Panc1 (cell line): Measurements from ENCODE around the gene IST1. TPM values are rescaled to one million over a fixed set of nuclear protein-coding genes. Genes with fewer than 3 reads are reported as not detected.

Source experiments
- ATAC-seq: fragments of 200-7000 bp; cut with Tn5 transposase; 2 replicates; pipeline ENCODE4 v1.9.1; 2020; ENCODE audit warnings: mild to moderate bottlenecking, moderate library complexity
- BruUV-seq: library from RNA; stranded (reverse); fragments of 400-500 nt; replicated peaks from 2 replicates; lab custom pipeline; 2021; lab: Mats Ljungman, UMichigan
- CTCF ChIA-PET: fragments of 300-600 bp; sonication (Branson Sonifier 250); formaldehyde crosslinking; loops from one replicate; lab custom pipeline; 2022; ENCODE audit warnings: antibody characterized with exemption; lab: Charles Lee
- POLR2A ChIA-PET: fragments of 300-600 bp; sonication (Branson Sonifier 250); formaldehyde crosslinking; loops from one replicate; lab custom pipeline; 2022; ENCODE audit warnings: antibody characterized with exemption; lab: Charles Lee
- DNase-seq: peaks from one replicate; pipeline ENCODE4 v3.0.0-alpha.2; 2010; ENCODE audit warnings: low read depth, low spot score
- H3K27ac ChIP-seq: 2 replicates; pipeline ENCODE4 v1.5.1; 2011; ENCODE audit warnings: mild to moderate bottlenecking, low read length, inconsistent platforms
- H3K27me3 ChIP-seq: fragments of 200-500 bp; sonication (Bioruptor generic); 2 replicates; pipeline ENCODE4 v1.6.0; 2014; ENCODE audit warnings: low read length, inconsistent platforms; ENCODE audit not compliant: control insufficient read depth, insufficient read depth
- H3K36me3 ChIP-seq: fragments of 200-500 bp; sonication (Bioruptor generic); 2 replicates; pipeline ENCODE4 v1.5.1; 2014; ENCODE audit warnings: inconsistent platforms, mild to moderate bottlenecking, low read length, moderate library complexity; ENCODE audit not compliant: control insufficient read depth, insufficient read depth
- H3K4me1 ChIP-seq: 2 replicates; pipeline ENCODE4 v1.5.1; 2011; ENCODE audit warnings: inconsistent platforms, mild to moderate bottlenecking, low read length, moderate library complexity; ENCODE audit not compliant: control insufficient read depth, insufficient read depth
- H3K4me3 ChIP-seq, 2 experiments: 2 replicates each; pipeline ENCODE4 v1.5.1; 2011 to 2012; ENCODE audit warnings: low read depth in 2 of 2, low read length in 2 of 2, mild to moderate bottlenecking in 2 of 2, inconsistent platforms in 1 of 2, moderate library complexity in 1 of 2
- H3K9me3 ChIP-seq: fragments of 200-500 bp; sonication (Bioruptor generic); 2 replicates; pipeline ENCODE4 v1.5.1; 2014; ENCODE audit warnings: low read depth, mild to moderate bottlenecking, inconsistent platforms, low read length, moderate library complexity; ENCODE audit not compliant: control insufficient read depth, insufficient read depth
- POLR2AphosphoS5 ChIP-seq: IDR thresholded peaks from 2 replicates; pipeline ENCODE4 v1.6.1; 2012; ENCODE audit warnings: mild to moderate bottlenecking, low read depth, low read length, moderate library complexity
- SIN3A ChIP-seq: IDR thresholded peaks from 2 replicates; pipeline ENCODE4 v1.6.1; 2012; ENCODE audit warnings: low read depth, mild to moderate bottlenecking, low read length, moderate library complexity, borderline replicate concordance; ENCODE audit not compliant: insufficient read depth
- TCF7L2 ChIP-seq: IDR thresholded peaks from 2 replicates; pipeline ENCODE4 v1.6.1; 2011; ENCODE audit warnings: mild to moderate bottlenecking, low read depth, low read length, inconsistent platforms
- in situ Hi-C: cut with HindIII; loops from 2 replicates; pipeline ENCODE4 v1.10.0; 2016; ENCODE audit warnings: low sequenced_read_pairs, low pct_unique_long_range_greater_than_20kb
- intact Hi-C: fragments of 100-400 bp; cut with micrococcal nuclease; formaldehyde crosslinking; loops from one replicate; pipeline ENCODE4 v1.10.0; 2022; ENCODE audit not compliant: unreplicated experiment
- total RNA-seq: library from RNA; stranded (reverse); gene quantifications from one replicate; pipeline ENCODE4 v1.2.1, GENCODE V29; 2021; ENCODE audit not compliant: unreplicated experiment
- TF ChIP-seq, protein P1 (sequence below), 2 experiments: IDR thresholded peaks; 2 replicates each; pipeline ENCODE4 v1.6.1; 2011 to 2012; ENCODE audit warnings: low read depth in 2 of 2, control low read depth in 1 of 2, low read length in 1 of 2, mild to moderate bottlenecking in 1 of 2, moderate library complexity in 1 of 2; ENCODE audit not compliant: insufficient read depth in 1 of 2
- TF ChIP-seq, protein P2 (sequence below): fragments of 450-650 bp; IDR thresholded peaks from 2 replicates; pipeline ENCODE4 v1.5.1; 2017; ENCODE audit warnings: mild to moderate bottlenecking

The IST1 gene
- total RNA-seq, 1 experiment from 2014 or later, result 173 TPM

DNA sequence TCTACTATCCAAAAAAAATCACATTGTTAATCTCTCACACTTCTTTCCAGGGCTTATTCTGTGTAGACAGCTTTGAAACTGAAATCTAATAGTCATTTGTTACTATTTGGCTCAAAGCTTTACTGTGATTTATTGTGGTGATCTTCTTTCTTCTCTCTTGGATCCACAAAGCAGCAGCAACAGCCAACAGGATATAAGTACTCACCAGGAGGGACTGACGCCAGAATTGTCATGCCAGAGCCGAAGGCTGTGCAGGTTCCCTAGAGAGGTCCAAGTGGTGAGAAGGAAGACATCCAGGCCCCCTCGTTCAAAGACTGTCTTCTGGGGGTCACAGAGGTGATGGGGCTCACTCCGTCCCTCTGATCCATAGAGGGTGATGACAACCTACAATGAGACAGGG is 71.6 kb downstream of the IST1 start:
- Histone ChIP-seq H3K27ac (no peak overlapping the region), H3K36me3 (no peaks in the 10 kb centered on the region), H3K4me3 (no peak overlapping the region), H3K27me3 (no peaks in the 10 kb centered on the region), H3K4me1 (no peaks in the 10 kb centered on the region), H3K9me3 (no peaks in the 10 kb centered on the region)
- ChIA-PET CTCF (no interaction called here), POLR2A (no interaction called here)
- DNase-seq (no peak), ATAC-seq (no peak)
- BruUV-seq, result no TSS peak
- in situ Hi-C loops (no loop called here), intact Hi-C loops (no loop called here)
- TF ChIP-seq, protein P1, sequence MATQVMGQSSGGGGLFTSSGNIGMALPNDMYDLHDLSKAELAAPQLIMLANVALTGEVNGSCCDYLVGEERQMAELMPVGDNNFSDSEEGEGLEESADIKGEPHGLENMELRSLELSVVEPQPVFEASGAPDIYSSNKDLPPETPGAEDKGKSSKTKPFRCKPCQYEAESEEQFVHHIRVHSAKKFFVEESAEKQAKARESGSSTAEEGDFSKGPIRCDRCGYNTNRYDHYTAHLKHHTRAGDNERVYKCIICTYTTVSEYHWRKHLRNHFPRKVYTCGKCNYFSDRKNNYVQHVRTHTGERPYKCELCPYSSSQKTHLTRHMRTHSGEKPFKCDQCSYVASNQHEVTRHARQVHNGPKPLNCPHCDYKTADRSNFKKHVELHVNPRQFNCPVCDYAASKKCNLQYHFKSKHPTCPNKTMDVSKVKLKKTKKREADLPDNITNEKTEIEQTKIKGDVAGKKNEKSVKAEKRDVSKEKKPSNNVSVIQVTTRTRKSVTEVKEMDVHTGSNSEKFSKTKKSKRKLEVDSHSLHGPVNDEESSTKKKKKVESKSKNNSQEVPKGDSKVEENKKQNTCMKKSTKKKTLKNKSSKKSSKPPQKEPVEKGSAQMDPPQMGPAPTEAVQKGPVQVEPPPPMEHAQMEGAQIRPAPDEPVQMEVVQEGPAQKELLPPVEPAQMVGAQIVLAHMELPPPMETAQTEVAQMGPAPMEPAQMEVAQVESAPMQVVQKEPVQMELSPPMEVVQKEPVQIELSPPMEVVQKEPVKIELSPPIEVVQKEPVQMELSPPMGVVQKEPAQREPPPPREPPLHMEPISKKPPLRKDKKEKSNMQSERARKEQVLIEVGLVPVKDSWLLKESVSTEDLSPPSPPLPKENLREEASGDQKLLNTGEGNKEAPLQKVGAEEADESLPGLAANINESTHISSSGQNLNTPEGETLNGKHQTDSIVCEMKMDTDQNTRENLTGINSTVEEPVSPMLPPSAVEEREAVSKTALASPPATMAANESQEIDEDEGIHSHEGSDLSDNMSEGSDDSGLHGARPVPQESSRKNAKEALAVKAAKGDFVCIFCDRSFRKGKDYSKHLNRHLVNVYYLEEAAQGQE (IDR thresholded peaks at IDR 0.05; ENCODE audit: insufficient read depth in 1 of 2, low read depth in 2 of 2, low read length in 1 of 2), result no peak
- TF ChIP-seq, protein P2, sequence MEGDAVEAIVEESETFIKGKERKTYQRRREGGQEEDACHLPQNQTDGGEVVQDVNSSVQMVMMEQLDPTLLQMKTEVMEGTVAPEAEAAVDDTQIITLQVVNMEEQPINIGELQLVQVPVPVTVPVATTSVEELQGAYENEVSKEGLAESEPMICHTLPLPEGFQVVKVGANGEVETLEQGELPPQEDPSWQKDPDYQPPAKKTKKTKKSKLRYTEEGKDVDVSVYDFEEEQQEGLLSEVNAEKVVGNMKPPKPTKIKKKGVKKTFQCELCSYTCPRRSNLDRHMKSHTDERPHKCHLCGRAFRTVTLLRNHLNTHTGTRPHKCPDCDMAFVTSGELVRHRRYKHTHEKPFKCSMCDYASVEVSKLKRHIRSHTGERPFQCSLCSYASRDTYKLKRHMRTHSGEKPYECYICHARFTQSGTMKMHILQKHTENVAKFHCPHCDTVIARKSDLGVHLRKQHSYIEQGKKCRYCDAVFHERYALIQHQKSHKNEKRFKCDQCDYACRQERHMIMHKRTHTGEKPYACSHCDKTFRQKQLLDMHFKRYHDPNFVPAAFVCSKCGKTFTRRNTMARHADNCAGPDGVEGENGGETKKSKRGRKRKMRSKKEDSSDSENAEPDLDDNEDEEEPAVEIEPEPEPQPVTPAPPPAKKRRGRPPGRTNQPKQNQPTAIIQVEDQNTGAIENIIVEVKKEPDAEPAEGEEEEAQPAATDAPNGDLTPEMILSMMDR, result no peak
- no peak for TF ChIP-seq POLR2AphosphoS5
- no peak for TF ChIP-seq TCF7L2
- TF ChIP-seq SIN3A, result no peak

DNA sequence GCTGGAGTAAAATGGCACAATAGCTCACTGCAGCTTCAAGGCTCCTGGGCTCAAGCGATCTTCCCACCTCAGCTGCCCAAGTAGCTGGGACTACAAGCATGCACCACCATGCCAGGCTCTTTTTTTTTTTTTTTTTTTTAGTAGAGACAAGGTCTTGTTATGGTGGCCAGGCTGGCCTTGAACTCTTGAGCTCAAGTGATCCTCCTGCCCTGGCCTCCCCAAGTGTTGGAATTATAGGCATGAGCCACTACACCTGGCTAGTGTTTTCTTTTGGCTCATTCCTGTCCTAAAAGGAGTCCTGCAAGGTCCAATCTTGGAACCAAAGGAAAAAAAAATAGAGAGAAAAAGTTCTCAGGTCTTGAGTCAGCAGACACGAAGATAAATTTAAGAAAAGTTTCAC is 74.0 kb downstream of the IST1 start:
- H3K9me3 ChIP-seq, result no peaks in the 10 kb centered on the region
- ChIA-PET CTCF (no interaction called here), POLR2A (no interaction called here)
- no peaks in the 10 kb centered on the region for H3K27me3 ChIP-seq
- ATAC-seq (no peak), DNase-seq (no peak)
- H3K4me3 ChIP-seq, result no peak overlapping the region
- in situ Hi-C loops, result no loop called here
- no peaks in the 10 kb centered on the region for H3K4me1 ChIP-seq
- intact Hi-C loops, result no loop called here
- no peak overlapping the region for H3K27ac ChIP-seq
- BruUV-seq, result no TSS peak
- TF ChIP-seq TCF7L2 (no peak), SIN3A (no peak), POLR2AphosphoS5 (no peak)
- TF ChIP-seq, protein P1 (IDR thresholded peaks at IDR 0.05; ENCODE audit: insufficient read depth in 1 of 2, low read depth in 2 of 2, low read length in 1 of 2), result no peak
- TF ChIP-seq, protein P2, result no peak
- no peaks in the 10 kb centered on the region for H3K36me3 ChIP-seq
